Measurements from ENCODE around the gene TAL1.
"Not testable (repeated sequence)": the region's sequence is repeated elsewhere in the genome, so short reads cannot be mapped to it uniquely, and the experiment has no call there.

TAL1 gene

DNA sequence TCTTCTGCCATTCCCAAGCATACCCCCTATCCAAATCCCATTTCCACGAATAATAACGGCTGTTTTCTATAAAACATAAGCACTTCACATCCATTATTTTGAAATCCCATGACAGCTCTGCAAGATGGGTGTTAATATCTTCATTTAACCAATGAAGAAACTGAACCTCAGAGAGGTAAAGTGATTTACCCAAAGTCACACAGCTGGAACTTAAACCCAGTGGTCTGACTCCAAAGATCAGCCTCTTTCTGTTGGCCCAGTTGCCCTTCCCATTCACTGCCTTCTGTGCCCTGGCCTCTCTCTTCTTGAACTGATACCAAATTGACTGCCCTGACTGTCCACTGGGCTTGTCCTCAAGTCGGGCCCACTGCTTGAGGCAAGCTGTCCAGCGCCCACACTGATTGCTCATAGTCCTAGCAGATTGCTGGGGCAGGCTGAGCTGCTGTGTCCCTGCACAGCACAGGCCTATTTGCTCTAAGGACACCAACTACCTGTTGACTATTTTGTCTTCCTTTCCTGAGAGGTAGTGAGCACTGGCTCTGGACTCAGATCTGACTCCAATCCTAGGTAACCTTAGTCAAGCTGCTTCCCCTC lies 19.3 kb downstream of the TAL1 start:
- no peak for DNase-seq (ENCODE audit: low read depth in 2 of 2)

DNA sequence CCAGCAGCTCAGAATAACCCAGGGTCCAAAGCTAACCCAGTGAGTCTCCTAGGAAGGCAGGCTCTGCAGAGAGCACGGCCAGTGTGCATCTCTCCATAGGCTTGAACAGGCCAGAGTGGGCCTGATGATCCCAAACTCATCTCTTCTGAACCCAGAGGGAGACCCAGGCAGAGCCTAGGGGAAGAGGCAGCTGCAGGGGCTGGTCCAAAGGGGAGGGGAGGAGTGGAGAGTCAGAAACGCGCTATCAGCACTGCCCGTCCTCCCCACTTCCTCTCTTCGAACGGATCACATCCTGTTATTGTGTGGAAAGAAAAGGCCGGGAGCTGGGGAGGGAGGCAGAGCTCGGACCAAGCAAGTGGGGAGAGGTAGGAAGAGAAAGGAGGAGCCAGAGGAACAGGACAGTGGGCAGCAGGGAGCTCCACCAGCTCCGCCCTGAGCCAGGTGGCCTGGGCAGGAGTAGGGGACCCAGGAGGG lies 20.2 kb downstream of the TAL1 start:
- no peak for DNase-seq (ENCODE audit: low read depth in 2 of 2)

DNA sequence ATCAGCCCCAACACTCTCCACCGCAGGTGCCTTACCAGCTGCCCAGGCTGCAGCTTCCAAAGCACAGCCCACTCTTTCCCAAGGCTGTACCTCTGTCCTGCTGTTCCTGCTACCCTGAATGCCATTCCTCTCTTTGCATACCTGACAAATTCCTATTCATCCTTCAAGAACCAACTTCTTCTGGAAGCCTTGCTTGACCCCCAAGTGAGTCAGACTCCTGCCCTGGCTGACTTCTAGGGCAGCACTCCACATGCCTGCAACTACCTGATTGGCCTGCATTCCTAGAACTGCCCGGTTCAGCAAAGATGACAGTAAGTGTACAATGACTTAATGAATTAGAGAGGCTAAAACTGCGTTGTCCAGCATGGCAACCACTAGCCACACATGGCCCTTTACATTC lies 21.4 kb downstream of the TAL1 start:
- DNase-seq (ENCODE audit: low read depth in 2 of 2) = no peak

DNA sequence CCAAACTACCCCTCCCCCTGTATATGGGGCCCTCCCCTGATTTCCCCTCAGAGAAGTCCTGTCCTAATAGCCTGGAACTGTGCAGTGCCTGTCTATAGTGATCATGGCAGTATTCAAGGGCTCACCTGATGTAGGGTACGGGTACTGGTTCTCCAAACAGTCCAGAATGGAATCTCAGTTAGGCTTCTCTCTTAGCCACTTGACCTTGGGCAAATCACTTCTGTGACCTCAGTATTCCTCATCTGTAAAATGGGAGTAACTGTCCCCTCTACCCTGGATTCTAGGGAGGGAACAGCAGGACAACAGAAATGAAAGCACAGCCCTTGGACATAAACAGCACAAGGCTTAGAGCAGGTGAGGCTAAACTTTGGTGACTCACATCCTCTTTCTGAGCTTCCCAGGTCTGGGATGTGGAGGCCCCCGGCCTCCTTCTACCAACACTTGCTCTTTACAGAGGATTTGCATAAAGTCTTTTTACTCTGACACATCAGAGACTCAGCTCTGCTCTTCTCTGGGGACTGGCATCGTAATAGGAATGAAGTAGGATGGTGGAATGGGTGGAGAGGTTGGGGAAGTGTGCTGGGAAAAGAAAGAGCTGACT lies 22.2 kb downstream of the TAL1 start:
- no peak for DNase-seq (ENCODE audit: low read depth in 2 of 2)

DNA sequence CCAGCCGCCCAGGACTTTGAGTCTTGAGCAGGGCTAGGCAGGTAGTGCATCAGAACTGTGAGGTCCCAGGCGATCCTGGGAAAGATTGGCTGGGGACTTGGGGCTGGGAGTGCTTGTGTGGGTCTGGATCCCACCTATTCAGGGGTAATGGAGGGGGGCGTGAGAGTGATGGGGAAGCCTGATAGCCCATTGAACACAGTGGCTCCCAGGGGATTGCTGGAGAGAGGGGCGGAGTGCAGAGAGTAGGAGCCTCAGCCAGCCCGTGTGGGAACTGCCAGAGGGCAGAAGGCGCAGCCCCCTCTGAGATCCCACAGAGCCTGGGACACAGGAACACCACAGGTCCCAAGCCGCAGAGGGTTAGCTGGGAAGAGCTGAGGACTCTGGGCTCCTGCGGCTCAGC lies 22.9 kb downstream of the TAL1 start:
- no peak for DNase-seq (ENCODE audit: low read depth in 2 of 2)

DNA sequence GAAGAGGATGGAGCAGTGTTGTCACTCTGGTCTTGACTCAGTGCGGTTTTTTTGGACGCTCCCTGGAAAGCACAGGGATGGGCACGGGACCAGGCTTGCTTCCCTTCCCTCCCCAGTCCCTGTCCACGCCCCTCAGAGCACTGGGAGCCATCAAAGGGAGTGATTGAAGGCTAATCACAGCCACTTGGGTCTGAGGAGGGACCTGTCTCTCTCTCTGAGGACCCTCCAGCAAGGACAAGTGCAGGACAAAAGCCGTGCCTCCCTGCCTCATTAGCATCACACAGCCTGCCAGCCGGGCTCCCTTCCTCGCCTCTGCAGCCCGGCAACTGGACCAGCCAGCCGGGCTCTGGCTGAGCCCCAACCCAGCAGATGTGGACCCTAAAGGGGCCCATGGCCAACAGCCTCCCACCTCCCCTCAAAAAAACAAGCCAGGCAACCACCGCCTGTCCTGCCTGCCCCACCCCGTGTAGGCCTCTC lies 23.6 kb downstream of the TAL1 start:
- DNase-seq (ENCODE audit: low read depth in 2 of 2) = no peak

DNA sequence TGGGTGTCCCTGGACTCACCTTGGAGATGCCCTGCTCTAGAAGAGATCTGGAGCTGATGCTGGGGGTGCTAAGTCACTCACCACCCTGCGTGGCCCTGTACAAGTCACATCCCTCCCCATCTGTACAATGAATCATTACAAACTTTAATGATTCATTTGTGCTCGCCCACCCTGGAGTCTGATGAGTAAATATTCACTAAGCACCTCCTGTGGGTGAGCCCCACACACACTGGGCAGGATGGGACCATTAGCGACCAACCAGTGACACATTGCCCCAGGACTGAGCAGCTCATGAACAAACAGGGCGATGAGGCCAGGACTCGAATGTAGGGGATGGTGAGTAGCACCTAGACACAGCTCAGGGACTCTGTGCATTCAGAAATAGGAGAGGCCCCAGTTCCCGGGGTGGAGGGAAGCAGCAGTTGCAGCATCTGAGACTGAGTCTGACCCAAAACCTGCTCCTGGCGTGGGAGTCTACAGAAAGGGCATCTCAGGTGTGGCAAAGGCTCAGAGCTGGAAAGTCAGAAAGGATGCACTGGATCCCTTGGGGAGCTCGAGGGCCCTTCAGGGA lies 24.1 kb downstream of the TAL1 start:
- no peak for DNase-seq (ENCODE audit: low read depth in 2 of 2)

DNA sequence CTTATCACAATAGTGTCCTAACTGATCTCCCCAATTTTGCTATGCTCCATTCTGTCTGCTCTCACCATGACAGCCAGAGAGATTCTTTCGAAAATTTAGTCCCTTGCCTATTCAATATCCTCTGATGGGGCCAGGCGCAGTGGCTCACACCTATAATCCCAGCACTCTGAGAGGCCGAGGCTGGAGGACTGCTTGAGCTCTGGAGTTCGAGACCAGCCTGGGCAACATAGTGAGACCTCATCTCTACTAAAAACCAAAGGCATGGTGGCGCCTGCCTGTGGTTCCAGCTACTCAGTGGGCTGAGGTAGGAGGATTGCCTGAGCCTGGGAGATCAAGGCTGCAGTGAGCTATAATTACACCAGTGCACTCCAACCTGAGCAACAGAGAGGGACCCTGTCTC lies 26.1 kb downstream of the TAL1 start:
- no peak for DNase-seq (ENCODE audit: low read depth in 2 of 2)

DNA sequence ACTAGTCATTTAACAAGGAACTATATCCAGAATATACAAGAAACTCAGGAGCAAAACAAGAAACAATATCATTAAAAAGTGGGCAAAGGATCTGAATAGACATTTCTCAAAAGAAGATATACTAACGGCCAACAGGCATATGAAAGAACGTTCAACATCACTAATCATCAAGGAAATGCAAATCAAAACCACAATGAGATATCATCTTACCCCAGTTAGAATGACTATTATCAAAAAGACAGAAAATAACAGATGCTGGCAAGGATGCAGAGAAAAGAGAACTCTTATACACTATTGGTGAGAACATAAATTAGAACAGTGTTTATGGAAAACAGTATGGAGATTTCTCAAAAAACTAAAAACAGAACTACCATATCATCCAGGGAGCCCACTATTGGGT lies 28.5 kb downstream of the TAL1 start:
- not testable (repeated sequence) for DNase-seq (ENCODE audit: low read depth in 2 of 2)

DNA sequence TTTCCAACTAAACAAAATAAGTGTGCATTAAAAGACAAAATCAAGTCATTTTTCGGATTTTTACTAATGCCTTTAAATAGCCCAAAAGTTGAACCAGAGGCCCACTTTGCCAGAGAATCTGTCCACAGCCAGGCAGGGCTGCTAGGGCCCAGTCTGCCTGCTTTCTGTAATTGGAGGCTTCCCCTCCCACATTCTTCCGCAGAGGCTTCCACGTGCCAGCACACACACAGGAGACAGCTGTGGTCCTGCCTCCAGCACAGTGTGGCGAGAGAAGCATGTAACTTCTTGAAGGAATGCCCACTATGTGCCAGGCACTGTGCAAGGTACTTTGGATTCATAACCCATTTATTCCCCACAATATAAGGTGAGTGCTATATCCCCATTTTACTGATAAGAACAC lies 30.8 kb downstream of the TAL1 start:
- no peak for DNase-seq (ENCODE audit: low read depth in 2 of 2)

DNA sequence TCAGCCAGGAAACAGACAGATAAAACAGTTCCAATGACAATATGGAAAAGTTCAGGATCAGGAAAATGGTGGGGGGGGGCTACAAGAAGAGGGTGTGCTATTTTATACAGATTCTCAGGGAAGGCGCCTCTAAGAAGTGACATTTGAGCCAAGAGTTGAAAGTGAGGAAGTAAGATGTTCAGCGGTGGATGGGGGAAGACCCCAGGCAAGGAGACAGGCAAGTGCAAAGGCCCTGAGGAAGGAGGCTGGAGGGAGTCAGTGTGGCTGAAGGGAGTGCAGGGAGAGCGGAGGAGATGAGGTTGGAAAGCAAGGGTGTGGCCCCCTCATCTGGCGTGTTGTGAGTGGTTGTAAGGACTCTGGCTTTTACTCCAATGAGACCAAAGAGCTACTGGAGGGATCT lies 33.8 kb downstream of the TAL1 start:
- no peak for DNase-seq (ENCODE audit: low read depth in 2 of 2)

DNA sequence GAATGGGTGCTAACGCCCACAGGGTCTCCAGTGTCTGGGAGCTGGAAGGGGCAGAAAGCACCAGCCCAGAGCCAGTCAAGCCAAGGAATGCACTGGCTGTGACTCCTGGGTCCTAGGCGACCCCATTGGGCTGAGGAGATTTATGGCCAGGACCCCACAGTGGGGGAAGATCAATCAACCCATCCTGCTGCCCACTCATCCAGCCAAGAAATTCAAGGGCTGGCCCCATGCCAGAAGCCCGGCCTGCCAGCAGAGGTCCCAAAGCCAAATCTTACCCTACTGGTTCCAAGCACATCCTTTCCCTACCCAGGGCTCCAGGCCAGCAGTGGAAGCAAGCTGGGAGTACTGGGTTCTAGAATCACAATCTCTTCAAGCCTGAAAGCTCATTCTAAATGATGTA lies 35.4 kb downstream of the TAL1 start:
- no peak for DNase-seq (ENCODE audit: low read depth in 2 of 2)

DNA sequence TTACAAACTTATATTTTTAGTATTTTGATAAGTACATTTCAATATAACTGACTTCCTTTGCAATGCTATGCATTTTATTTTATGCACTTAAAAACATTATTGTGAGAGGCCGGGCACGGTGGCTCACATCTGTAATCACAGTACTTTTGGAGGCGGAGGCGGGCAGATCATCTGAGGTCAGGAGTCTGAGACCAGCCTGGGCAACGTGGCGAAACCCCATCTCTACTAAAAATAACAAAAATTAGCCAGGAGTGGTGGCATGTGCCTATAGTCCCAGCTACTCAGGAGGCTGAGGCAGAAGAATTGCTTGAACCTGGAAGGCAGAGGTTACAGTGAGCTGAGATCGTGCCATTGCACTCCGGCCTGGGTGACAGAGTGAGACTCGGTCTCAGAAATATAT lies 36.0 kb downstream of the TAL1 start:
- DNase-seq (ENCODE audit: low read depth in 2 of 2) = not testable (repeated sequence)

DNA sequence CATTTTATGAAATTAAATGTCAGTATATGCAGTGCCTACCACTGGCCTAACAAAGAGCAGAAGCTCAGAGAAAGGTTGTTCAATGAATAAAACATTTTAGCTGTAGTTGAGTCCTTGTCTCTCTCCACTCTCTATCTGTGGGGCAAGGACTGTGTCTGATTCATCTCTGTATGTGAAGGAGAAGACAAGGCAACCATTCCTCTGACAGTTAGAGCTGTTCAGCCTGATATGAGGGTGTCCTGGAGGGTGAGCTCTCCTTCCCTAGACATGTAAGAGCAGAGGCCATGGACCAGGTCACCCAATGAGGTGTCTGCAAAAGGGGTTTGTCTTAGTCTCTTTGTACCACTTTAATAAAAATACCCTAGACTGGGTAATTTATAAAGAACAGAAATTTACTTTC lies 37.7 kb downstream of the TAL1 start:
- no peak for DNase-seq (ENCODE audit: low read depth in 2 of 2)

DNA sequence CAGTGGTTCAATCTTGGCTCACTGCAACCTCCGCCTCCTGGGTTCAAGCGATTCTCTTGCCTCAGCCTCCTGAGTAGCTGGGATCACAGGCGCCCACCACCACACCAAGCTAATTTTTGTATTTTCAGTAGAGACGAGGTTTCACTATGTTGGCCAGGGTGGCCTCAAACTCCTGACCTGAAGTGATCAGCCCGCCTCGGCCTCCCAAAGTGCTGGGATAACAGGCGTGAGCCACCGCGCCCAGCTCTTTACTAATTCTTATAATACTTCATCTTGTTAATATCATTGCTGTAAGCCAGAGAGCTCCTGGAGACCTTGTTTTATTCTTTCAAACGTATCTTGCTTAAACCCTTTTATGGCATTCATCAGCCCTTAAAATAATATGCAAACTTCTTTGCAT lies 38.5 kb downstream of the TAL1 start:
- DNase-seq (ENCODE audit: low read depth in 2 of 2) = not testable (repeated sequence)

DNA sequence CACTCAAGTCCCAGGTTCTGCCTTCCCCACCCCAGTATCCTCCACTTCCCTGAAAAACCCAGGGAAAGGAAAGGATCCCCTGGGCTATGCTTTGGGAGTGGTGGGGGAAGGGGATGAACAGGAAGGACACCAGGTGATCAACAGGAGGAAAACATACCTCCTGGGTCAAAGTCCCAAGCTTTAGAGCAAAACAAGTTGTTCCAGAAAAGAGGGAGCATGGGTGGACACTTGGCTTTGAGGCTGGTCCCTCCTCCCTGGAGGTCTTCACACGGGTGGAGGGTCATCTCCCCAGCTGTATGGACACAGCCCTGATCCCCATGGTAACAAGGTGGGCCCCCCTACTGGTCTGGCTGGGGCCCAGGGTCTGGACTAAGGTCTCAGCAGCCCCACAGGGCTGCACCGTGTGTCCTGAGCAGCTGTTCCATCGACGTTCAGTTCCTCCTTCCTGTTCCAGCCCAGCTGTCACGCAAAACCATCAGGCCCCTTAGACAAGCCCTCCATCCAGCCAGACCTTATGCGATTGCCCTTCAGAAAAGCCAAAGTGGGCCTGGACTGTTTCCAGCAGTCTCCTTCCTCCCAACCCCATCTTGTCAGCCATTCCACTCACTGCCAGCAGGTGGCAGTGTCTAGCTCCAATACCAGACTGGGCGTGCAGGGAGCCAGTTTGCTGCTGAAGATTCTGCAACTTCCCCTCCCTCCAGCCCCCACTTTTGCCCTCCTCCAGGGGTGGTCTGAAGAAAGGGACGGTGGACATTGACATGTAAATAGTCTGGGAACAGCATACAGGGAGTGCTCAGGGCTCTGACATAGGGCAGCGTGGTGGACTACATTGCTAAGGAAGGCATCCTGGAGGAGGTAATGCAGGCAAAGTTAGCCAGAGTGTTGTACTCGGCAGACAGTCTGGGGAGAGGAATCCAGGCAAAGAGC lies 39.3 kb downstream of the TAL1 start:
- DNase-seq (ENCODE audit: low read depth in 2 of 2) = peak; percentile 56 to 57

DNA sequence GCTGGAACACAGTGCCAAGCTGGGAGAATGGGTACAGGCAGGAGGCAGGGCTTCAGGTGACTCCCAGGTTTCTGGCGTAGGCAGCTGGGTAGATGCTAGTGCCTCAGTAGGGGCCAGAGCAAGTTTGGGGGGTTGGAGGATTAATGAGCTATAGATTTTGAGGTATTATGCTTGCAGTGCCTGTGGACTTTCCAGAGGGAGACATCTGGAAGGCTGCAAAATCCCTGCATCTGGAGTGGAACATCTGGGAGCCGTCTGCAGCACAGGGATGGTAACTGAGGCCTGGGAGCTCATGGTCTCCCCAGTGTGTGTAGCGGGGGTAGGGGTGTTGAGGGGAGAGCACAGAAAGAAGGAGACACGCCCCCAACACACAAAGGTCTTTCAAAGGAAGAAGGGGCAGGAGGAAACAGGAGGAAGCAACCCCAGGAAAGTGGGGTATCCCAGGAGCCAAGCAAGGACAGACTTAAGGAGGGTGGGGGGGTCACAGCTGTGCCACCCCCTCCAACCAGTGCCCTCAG lies 40.0 kb downstream of the TAL1 start:
- no peak for DNase-seq (ENCODE audit: low read depth in 2 of 2)

DNA sequence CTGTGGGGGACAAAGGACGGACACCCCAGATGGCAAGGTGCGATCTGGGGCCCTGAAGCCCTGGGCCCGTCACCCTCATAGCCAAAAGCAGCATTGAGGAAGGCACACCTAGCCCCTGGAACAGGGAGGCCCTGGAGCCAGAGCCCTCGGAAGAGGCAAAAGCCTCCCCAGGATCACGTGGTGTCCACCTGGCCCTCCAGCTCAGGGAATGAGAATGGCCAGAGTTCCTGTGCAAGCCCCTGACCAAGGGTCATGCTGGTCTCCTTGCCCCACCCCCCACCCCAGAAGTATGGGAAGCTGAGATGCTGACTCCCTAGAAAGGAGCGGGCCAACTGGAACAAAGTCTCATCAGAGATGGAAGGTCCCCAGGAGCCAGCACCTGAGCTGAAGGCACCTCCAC lies 41.2 kb downstream of the TAL1 start:
- DNase-seq (ENCODE audit: low read depth in 2 of 2) = no peak

DNA sequence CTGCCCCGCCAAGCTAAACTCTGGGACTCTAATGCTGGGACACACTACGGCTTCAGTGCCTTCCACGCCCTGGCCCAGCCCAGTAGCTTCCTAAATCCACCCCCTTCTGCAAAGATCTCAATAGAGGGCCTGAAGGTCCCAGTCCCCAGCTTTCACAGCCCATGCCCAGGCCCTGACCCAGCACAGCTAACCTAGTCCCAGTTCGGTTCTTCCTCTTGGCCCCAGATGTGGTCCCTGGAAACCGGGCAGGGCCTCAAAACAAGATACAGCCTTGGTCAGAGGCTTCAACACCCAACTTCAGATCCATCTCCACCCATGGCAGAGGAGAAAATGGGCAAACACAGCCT lies 41.5 kb downstream of the TAL1 start:
- DNase-seq (ENCODE audit: low read depth in 2 of 2) = no peak

DNA sequence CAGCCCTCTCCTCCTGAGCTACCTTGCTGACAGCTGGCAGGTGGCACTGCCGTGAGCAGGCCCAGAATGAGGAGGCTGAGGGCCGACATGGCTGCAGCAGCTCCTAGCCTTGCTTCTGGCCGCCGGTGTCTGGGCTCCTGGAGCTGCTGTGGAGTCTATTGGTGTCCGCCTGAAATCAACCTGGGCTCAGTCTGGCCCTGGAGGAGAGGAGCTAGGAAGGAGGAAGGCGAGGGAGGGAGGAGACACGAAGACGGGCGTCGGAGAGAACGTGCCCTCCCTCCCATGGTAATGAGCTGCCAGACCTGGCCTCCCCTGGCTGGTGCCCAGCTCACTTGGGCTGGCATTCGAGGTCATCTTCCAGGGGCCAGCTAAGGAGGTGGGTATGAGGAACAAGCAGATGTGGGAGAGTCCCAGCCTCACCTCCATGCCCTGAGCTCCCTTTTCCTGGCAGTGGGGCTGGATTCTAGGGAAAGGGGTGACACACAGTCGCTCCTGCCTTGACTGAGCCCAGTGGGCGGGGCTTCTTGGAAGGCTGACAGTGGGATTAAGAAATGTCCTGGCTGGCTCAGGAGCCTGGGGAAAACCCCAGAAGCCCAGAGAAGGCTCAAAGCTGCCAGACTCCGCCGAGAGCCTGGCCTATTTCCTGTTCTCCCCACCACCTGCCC lies 42.0 kb downstream of the TAL1 start, which contains the start of gene PDZK1IP1:
Gene PDZK1IP1, minus strand, starts transcription at position 193 of the 665 bp plus-strand sequence. Its CDS starts 104 bp downstream, at position 89.
- no peak for DNase-seq (ENCODE audit: low read depth in 2 of 2)
